GM19023 (cell line): ENCODE results near the gene CMIP.

ENCODE experiments used
- ATAC-seq: cut with Tn5 transposase; IDR thresholded peaks from one replicate; pipeline ENCODE4 v1.9.1; 2021; ENCODE audit warnings: mild to moderate bottlenecking, moderate library complexity; ENCODE audit not compliant: unreplicated experiment

Gene CMIP

DNA sequence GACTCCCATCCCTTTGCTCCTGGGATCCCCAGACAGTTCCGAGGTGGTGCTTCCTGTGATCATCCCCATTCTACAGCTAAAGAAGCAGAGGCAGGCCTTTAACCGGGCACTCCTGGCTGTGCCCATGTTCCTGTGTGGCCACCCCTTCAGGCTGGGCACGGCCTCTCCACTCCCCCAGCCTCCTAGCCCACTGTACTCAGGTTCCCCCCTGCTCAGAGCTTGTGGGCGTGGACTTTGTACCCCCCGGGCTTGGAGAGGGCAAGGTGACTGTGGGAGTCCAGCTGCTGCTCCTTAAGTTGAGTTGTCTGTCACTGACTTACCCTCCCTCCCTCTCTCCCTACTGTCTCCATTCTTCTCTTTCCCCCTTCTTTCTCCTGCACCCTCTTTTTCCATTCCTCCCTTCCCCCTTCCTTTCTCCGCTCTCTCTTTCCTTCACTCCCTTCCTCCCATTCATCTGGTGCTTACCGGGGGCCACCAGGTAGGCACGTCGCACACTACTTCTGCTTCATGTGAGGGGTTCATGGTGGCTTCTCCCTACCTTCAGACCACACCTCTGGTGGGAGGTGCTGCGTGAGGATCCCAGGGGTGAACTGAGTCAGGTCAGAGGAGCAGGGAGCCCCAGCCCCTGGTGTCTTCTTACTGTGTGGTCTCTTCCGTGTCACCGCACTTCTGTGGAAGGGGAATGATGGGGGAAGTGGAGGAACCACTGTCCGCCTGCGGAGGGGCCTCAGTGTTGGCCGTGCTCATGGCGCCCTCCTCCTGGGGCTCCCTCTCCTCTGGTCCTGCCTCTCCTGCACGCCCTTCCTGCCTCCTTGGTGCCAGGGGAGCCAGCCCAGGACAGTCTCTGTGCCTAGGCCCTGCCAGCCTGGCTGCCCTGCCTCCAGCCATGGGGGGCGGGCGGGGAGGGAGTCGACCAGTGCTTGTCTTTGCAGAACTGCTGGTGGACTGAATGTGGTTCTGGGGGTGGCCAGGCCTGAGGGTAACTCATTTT lies 29.7 kb downstream of the CMIP start:
- ATAC-seq = no peak

DNA sequence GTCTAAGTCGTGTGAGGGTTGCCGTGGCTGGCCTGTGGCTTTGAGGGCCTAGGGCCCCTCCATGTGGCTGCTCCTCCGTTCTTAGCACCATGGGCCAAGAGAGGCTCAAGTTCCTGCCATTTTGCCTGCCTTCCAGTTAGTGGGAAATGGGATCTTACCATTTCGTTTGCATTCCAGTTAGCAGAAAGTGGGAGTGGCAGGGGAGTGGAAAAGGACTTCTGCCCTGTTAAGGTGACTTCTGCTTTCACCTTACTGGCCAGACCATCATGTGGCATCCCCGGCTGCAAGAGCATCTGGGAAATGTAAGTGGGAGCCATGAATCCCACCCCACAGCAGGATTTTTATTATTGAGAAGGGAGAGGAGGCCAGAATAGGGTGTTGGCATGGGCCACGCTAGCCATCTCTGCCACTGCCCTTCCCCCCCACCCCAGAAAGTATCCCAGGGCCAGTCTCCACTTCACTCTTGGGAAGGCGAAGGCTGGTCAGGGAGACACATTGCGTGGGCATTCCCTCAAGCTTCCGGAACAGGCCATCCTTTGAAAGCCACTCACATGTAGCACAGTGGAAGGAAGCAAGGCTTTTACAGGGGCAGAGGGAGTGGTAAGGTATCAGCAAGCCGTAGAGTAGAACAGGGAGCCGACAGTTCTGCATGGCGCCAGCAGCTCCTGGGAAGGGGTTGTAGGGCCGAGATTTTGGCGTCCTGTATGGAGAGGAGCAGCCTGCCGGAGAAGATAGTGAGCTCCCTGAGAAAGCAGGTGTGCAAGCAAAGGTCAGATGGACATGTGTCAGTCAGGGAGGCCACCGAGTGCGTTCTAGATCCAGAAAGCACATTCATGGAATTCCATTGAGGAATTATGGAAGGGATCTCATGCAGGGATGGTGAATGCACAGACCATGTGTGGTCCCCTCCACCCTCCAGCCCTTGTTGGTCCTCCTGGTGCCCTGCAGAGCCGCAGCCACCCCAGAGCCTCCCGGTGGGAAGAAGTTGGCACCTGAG lies 33.4 kb downstream of the CMIP start:
- ATAC-seq = no peak

DNA sequence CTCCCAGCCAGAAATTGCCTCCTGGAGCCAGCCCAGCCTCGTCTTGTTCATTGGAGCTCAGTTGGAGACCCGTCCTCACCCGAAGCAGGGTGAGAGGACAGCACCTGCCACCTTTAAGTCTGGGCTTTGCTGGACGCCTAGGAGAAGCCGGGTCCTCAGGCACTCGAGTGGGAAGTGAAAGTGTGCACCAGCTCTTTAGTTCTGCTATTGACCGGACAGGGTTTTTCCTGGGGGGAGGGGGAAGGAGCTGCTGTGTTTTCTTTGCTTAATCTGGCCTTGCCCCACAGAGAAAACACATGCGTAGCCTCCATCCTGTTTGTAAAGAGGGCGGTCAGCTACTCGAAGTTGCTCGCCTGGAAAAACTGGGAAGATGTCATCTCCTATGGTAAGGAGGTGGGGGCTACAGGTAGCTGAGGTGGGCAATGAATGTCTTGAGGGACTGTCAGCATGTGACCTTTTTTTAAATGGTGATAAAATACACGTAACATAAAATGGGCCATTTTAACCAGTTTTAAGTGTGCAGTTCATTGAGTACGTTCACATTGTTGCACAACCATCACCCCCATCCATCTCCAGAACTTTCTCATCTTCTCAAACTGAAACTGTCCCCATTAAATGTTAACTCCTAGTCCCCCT lies 34.4 kb downstream of the CMIP start:
- peak; percentile 44 for ATAC-seq

DNA sequence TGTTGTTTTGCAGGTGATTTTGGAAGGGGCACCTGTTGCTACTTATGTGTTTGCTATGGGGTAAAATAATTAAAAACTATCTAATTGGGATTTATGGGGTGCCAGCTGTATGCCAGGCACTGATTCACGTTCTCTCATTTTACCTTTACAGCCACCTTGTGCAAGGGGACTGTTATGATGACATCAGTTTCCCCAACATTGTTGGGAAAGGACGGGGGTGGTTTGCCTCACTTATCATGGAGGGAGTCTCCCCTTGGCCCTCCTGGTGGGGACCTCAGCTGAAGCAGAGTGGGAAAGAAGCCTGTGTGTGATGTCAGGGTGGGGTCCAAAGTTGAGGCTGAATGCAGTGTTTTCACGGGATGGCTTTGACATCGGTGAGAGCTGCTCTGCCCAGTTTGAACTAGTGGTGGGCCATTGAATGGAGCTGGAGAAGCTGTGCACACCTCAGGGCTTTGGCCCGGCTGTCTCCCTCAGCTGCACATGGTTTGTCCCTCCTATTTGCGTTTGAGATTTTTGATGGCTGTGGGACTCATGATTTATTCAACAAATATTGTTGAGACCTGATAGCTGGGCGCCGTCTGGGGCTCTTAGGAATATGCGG lies 36.1 kb downstream of the CMIP start:
- ATAC-seq = no peak

DNA sequence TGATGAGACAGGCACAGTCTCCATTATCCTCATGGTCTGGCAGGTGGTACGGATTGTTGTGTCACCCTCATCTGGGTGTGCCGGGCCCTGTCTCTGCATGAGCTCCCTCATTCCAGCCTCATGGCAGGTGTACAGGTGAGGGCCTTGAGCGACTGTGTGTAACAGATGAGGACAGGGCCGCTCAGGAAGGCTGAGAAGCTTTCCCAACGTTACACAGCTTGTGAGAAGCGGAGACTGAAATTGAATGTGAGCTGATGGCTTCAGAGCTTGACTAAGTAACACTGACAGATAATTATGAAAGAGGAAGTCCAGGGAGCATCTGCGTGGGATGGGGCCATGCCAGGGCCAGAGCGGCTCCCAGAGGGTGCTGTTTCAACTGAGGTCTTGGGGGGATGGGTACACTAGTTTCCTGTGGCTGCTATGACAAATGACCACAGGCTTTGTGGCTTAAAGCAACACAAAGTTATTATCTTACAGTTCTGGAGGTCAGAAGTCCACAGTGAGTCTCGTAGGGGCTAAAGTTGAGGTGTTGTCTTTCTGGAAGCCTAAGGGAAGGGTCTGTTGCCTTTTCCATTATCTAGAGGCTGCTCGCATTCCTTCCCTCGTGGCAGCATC lies 36.7 kb downstream of the CMIP start:
- ATAC-seq = peak; percentile 89

DNA sequence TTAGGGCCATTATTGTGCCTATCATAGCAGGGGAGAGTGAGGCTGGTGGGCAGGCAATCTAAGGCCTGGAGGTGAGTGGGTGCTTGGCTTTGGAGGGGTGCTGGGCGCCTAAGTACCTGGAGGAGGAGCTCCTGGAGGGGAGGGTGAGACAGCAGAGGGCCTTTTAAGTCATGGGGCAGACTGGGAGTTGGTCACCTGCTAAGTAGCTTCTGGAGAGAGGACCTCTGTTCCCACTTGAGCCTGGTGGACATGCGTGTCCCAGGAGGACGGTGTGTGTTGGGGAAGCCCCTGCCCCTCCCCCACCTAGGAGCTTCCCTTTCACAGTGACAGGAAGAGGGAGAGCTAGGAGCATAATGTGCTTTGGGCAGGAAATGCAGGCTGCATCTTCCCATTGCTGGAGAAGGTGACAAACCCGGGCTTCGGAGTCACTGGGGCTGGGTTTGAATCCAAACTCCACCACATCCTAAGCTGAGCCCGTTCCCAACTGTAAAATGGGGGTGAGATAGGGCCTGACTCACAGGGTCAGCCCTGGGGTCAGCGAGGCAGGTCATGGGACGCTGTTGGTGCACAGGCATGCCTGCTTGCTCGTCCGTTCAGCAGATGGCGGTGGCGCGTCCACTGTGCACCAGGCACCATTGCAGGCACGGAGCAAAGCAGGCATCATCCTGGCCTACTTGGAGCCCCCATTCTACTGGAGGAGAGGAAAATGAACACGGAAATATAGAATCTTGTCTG lies 37.9 kb downstream of the CMIP start:
- no peak for ATAC-seq

DNA sequence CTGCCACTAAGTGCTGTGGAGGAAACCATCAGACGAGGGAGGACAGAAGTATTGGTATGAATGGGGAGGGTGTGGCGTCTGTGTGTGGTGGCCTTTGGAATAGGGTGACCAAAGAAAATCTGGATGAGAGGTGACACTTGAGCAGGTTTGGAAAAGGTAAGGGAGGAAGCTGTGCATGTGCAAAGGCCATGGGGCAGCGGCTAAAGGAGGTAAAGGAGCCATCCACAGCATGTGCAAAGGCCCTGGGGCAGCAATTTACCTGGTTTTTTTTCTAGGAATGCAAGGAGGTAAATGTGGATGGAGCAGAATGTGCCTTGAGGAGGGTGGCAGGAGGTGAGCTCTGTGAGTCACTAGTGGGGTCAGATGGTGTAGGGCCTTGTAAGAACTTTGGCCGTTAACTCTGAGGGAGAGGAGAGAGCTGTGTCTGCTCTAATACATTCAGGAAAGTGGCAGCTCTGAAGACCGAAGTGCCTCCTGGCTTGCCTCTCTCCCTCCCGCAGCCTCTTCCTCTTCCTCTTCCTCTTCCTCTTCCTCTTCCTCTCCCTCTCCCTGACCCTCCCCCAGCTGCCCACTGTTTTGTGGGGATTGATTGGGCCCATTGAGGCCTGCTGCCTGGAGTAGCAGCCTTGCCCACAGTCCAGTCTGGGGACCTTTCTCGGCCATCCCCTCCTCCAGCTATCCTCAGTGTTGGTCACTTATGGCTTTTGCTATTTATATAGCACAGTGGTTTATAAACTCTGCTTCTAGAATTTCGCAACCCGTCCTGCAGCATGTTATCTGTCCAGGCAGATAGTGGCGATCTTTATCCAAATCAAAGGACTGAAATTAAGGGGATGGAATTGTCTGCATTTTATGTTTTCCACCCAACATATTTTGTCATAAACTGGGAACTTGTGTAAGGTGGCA lies 38.7 kb downstream of the CMIP start:
- no peak for ATAC-seq

DNA sequence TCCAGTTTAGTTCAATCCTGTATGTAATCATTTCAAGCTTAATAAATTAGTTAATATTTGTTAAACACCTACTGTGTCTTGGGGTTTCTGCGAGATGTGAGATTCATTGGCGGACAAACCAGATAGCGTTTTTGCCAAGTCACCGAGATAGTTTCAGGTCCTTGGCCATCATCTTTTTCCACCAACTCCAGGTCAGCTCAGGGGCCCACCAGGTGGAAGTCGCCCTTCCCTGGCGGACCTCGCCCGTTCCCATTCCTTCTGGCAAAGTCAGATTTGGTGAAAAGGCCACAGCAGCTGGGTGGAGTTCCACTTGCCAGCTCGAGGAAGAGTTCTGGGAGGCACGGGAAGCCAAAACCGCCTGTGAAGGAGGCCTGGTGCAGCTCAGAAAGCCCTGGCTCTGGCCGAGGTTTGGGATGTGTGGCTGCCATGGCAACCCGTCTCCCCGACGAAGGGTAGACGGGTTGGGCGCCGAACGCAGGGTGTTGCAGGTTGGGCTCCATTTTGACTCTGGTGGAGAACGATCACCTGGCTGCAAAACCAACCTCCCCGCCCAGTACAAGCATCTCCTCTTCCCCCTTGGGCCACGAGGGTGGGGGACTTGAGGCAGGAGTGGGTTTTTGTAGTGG lies 39.5 kb downstream of the CMIP start:
- no peak for ATAC-seq

DNA sequence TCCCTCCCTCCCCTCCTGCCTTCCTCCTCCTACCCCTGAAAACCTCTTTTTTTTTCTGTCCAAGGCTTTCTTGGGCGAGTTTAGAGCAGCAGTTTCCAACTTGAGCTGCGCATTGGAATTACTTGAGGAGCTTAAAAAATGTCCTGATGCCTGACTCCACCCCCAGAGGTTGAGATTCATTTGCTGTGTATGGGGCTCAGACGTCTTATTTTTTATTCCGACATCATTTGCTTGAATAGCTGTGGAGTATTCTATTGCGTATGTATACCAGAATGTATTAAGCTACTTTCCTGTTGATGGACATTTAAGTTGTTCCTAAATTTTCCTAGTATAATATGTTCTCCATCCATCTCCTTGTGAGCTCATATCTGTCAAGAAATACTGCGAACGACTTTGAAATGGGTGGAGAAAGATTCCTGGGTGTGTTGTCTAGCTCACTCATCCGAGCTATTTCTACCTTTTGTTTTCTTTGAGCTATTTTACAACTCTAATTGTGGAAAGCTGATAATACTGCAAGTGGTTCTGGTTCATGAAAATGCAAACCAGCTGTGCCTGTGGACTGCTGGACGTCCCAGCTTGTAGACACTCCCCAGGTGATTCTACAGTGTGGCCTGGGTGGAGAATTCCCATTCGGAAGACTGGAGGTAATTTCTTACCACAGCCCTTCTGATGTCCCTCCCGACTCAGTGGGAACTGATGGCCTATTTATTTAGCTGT lies 40.5 kb downstream of the CMIP start:
- ATAC-seq = no peak

DNA sequence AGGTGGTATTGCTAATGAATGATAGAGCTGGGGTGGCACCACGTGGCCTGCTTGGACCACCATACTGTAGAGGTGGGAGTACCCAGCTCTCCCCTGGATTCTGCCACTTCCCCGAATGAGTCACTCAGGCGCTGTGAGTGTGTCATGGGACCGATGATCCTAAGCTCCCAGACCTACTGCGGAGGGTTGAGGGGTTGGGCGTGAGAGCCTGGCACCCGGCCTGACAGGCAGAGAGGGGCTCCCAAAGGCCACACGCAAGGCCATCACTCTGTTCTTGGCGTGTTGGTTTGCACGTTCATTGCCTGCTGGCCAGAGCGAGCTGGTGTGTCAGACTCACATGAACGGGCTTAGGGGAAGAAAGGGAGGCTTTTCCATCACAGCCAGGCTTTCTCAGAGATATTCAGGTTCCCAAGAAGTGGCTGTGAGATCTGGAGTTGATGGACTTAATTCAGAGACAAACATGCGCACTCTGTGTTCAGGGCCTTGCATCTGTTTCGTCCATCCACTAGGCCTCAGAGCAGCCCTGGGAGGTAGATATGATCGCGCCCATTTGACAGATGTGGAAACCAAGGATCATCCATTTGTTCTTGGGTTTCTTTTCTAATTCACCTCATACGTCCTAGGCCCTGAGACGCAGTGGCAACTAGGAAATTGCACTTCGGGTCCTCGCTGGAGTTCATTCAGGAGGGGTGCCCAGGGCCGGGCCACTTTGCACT lies 41.4 kb downstream of the CMIP start:
- no peak for ATAC-seq

DNA sequence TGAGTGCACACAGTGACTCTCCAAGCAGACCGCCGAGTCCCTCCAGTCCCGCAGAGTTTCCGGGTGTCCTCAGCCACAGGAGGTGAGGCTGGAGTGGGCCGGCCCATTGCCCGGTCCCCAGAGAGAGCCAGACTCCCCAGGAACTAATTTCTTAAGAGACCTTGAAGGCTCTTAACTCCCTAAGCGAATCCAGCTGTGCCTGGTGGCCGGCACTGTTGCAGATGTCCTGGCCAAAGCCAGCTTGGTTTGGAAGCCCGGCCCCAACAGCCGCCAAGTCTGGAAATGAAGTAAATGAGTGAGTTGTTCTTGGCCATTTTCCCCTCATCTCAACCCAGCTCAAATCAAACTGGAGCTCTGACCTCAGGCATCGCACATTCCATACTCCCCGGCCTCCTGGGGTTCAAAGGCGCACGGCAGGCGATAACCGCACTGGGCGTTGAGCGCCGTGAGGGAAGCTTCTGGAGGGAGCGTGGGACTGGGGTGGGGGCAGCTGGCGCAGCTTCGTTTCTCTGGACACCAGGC lies 42.0 kb downstream of the CMIP start:
- ATAC-seq = no peak

DNA sequence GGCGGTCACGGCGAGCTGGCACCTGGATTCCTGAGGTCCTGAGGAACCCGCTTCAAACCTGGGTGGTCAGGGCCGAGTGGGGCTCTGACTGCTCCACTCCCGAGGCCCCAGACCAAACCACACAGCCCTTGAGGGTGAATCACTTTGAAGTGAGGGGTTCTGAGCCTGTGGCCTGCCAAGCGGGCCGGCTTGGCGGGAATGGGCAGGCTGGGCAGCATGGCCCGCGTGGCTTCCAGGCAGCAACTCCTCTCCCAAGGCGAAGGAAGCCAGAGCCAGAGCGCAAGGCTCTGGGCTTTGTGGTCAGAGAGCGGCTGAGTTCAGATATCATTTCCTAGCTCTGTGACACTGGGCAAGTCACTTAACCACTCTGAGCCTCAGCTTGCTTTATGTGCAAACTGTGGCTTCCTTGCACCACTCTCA lies 42.7 kb downstream of the CMIP start:
- ATAC-seq = no peak

DNA sequence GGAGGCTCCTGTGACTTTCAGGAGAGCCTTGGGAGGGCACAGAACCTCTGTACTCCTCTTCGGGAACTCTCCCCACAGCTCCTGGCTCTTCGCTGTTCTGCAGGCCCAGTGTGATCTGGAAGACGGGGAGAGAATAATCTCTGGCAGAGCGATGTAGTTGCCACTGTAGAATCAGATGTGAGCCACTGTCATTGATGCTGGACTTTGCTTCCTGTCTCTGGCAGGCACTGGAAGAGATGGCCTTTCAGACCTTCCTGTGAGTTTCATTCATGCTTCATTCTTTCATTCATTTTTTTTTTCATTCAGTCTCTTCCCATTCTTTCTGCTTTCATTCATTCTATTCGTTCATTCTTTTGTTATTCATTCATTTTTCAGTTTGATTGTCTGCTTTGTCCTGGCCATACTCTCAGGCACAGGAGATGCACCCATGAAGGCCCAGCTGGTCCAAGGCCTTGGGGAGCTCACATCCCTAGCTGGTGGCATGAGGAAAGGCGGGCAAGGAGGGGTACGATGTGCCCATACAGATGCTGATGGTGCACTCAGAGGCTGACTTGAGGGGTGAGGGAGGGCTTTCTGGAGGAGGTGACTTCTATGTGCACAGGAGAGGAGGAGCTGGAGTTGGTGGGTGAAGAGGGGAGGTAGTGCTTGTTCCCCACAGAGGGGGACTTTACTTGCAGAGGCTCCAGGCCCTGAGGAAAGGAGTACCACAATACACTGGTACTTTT lies 44.2 kb downstream of the CMIP start:
- no peak for ATAC-seq

DNA sequence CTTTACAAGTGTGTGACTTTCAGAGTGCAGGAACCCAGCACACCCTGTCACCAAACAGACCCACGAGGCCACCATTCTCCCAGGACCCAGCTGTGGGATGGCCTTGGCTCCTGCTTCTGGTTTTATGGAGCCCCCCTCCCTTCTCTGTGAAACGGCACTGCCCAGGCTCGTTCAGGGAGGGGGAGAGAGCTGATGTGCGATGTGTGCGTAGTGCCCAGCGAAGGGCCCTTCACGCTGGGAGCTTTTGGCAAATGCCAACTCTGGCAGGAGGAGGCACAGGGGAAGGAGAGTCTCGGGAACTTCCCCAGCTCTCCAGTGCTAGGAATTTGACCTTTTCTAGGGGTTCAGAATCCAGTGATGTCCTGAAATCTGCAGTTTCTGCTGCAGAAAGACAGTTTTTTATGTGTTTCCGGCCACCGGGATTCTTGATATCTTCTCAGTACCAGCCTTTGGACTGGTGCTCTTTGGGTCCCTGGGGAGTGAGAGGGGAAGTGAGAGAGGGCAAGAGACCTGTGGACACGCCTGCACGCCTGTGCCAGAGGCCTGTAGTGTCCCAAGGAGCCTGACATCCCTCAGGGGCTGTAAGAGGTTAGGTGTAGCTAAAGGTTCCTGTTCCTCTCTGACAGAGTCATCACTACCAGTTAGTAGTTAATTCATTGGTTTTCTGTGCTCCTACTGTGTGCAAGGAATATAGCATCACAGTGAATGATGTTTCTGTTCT lies 45.1 kb downstream of the CMIP start:
- no peak for ATAC-seq

DNA sequence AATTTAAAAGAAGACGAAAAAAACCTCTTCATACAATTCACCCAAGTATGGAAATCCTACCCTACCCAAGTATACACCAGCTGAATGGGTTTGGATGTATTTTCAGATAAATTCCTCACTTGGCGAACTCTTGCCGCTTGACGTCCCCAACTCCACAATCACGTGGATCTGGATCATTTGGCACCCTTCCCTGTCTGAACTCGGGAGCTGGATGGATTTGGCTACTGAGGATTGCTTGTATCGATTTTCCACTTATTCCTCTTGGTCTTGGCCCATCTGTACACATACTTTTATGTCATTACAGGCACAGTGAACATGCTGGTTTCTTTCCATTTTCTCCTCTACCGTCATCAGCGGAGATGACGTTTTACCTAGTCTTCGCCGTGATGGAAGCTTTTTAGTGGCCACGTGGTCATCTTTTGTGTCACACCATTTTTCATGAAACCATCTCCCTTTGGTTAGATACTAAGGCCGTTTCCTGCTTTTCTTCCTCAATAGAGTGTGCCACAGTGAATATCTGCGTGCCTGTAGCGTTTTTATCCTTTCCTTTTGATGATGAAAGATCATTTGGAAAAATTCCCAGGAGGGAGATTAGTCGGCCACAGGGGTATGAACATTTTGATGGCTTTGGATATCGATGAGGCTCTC lies 47.1 kb downstream of the CMIP start:
- no peak for ATAC-seq
